HG02970 (cell line): ENCODE measurements around the gene CPT1B.
A peak's percentile ranks its signal among the peaks of the same experiment; 100 is the strongest.

Experiments
- ATAC-seq: cut with Tn5 transposase; IDR thresholded peaks from one replicate; pipeline ENCODE4 v1.9.1; 2021; ENCODE audit warnings: mild to moderate bottlenecking, moderate library complexity, moderate number of reproducible peaks; ENCODE audit not compliant: unreplicated experiment, low FRiP score

CPT1B gene

DNA sequence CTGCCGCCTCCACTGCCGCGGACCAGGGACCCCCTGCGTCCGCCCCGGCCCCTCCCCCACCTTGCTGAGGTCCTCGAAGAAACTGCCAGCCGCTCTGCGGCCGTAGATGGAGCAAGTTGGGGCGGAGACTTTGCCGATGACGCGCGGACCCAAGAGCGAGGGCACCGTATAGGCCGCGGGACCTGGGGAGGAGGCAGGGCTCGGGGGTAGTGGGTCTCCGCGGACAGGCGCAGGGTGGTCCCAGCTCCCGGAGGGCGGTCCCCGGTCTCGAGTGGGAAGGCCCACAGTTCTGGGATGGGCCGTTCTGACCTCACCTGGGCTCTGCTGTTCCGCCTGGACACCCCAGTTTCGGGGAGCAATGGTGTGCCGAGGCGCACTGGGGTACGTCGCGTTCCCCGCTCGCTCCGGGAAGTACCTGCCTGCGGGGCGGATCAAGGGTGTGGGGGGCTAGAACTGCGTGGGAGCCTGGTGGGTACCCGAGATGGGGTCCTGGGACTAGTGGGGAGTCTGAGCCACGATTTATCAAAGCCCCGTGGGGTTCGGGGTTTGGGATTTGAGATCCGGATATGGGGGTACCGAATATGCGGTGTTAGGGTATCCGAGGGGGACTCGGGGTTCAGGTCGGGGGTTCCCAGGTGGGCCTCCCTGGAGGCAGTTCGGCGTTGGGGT is 47.2 kb downstream of the CPT1B start:
- ATAC-seq = no peak

DNA sequence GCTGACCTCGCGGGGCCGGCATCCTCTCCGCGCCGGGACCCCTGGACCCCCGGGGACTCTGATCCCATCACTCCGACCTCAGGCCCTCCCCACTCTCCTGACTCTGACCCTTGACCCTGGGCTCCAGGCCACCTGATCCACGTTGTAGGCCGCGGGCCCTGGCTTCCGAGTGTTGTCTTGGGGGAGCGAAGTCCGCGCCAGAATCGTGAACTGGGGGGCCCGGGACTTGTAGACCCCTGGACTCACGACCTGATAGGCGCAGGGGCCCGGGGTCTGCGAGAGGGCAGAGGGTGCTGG is 47.7 kb downstream of the CPT1B start:
- no peak for ATAC-seq

GRCh38 chr22:50529897-50530579 is 48.2 kb downstream of the CPT1B start, which contains the start of gene TYMP:
Gene TYMP, minus strand, starts transcription at chr22:50530012. Its CDS starts 303 bp downstream, at chr22:50529709.
- ATAC-seq = no peak

- no peak for ATAC-seq
Measured at GRCh38 chr22:50529416-50529896, 48.8 kb downstream of the CPT1B start.

DNA sequence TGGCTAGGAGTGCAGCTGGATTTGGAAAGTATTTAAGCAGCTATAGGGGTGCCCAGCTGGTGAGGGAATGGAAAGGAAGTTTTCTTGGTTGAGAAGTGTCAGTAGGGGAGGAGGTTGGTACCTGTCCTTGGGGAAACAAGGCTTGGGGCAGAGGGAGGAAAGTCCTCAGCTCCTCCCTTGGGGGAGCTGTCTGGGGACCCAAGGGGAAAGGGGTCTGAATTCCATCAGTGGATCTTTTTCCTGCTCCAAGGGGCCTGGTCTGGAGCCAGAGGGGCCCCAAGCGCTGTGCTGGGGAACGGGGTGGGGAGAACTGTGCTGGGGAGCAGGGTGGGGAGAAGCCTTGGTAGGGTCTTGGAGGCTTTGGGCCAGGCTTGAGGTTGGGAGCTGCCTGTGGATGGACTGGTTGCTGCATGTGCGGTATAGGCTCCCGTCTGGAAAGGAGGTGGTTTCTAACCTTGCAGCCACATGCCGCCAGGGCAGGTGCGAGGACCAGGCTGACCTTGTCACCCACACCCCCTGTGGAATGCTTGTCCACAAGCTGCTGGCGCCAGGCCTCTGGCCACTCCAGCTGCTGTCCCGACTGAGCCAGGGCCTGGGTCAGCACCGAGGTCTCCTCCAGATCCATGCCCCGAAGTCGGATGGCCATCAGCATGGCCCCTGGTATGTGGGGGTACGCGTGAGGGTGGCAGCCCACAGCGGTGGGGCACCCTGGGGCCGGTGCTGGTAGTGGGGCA is 49.4 kb downstream of the CPT1B start:
- ATAC-seq = no peak

- ATAC-seq = no peak
Measured at GRCh38 chr22:50527921-50528681, 50.1 kb downstream of the CPT1B start.

DNA sequence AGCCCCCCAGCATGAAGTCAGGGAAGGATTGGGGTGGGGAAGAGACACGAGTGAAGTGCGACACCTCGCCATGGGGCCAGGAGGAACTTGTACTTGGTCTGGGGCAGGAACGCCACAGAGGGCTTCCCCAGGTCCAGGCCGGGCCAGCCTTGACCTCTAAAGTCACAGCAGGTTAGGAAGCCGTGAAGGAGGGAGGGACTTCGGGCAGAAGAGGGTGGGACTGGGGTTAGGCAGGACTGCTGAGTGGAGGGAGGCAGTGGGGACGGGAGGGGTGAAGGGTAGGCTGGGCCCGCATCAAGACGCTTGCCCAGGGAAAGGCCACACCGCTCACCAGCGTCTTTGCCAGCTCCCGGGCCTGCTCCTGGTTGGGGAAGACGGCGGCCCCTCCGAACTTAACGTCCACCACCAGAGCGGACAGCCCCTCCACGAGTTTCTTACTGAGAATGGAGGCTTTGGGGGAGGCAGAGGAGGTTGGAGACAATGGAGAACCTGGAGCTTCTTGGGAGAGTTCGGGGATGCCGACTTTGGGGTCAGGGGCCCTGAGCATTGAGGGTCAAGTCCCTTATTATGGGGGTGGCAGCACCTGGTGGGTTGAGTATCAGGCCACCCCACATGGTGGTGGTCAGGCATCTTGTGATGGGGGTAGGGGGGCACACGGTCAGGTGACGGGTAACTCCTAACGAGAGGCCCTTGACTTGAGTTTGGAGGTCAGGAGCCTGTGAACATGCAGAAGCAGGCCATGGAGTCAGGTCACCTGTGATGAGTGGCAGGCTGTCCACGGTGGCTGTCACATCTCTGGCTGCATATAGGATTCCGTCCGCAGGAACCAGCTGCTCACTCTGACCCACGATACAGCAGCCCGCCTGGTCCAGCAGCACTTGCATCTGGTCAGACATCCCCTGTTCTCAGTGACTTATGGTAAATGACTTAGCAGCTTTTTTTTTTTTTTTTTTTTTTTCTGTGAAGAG is 51.1 kb downstream of the CPT1B start:
- no peak for ATAC-seq

- peak; percentile 32 for ATAC-seq
Measured at GRCh38 chr22:50526108-50526833, 52.0 kb downstream of the CPT1B start.

GRCh38 chr22:50525858-50526107 is 52.4 kb downstream of the CPT1B start:
- ATAC-seq = peak; percentile 24

DNA sequence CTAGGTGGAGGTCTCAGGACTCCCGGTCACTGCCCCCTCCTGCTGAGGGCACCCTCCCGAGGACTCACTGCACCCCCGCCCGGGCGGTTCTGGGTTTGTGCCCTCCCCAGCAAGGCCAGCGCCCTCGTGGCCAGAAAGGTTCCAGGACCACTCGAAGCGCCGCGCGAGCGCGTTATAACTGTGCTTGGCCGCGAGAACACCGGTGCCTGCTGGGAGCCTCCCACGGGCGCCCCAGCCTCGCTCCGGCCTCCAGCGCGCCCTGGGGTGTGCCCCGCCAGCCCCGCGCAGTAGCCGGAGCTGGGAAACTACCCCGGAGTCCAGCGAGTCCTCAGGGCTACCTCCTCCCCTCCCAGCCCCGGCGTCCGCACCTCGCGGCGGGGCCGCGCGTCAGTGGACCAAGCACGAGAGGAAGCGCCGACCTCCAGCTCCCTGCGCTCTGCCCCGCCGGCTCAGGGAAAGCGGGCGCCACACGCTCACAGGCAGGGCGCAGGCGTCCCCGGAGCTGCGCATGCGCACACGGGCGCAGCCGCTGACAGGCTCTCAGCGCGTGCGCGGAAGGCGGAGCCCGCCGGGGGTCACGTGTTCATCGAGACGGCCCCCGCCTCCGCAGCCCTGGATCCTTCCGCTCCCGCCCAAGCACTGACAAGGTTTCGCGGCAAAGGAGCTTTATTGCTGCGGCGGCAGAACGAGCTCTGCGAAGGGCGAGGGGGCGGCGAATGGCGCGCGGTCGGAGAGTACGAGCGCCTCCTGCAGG is 52.9 kb downstream of the CPT1B start, which contains the start of gene SCO2:
Gene SCO2 (minus strand): TSS at position 495 of the 754 bp plus-strand sequence. CDS start 1,187 bp downstream, outside the sequence.
- ATAC-seq = peak; percentile 46

GRCh38 chr22:50524676-50525103 is 53.5 kb downstream of the CPT1B start:
- no peak for ATAC-seq

GRCh38 chr22:50523806-50524675 is 54.2 kb downstream of the CPT1B start:
- no peak for ATAC-seq

- ATAC-seq = no peak
Measured at GRCh38 chr22:50523458-50523805, 54.8 kb downstream of the CPT1B start.

- no peak for ATAC-seq
Measured at GRCh38 chr22:50522806-50523438, 55.3 kb downstream of the CPT1B start.

DNA sequence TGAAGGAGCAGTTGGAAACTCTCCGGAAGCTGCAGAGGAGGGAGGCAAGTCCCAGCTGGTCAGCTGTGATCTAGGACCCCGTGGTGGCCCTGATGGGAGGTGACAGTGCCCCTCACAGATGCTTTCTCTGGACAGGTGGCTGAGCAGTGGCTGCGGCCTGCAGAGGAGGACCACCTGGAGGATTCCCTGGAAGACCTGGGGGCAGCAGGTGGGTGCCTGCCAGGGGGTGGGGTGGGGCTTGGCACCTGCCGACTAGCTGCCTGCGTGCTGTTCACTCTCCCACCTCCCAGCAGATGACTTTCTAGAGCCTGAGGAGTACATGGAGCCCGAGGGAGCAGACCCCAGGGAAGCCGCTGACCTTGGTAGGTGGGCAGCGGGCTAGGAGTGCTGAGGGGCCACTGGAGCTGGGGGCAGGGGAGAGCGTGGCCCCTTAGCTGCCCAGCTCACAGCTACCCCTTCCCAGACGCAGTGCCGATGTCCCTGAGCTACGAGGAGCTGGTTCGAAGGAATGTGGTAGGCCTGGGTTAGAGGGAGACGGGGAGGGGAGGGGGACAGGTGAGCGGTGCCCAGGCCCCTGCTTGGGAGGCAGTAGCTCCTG is 55.9 kb downstream of the CPT1B start:
- no peak for ATAC-seq

- no peak for ATAC-seq
Measured at GRCh38 chr22:50521710-50522109, 56.5 kb downstream of the CPT1B start.
